A549 treated with dexamethasone at 1 μM for 4 hours (cell line): ENCODE results near the gene UBR1. TPM values are rescaled to one million over a fixed set of nuclear protein-coding genes. Genes with fewer than 3 reads are reported as not detected.

Experiments
- total RNA-seq: library from RNA; stranded (reverse); fragments of 200-300 nt; extraction: Qiagen RNA extraction; gene quantifications from 5 replicates; pipeline ENCODE4 v1.2.3, GENCODE V29; 2022

Gene UBR1
- 3.2 to 5.1 TPM (median 4.9 TPM) in 5 replicates for total RNA-seq

DNA sequence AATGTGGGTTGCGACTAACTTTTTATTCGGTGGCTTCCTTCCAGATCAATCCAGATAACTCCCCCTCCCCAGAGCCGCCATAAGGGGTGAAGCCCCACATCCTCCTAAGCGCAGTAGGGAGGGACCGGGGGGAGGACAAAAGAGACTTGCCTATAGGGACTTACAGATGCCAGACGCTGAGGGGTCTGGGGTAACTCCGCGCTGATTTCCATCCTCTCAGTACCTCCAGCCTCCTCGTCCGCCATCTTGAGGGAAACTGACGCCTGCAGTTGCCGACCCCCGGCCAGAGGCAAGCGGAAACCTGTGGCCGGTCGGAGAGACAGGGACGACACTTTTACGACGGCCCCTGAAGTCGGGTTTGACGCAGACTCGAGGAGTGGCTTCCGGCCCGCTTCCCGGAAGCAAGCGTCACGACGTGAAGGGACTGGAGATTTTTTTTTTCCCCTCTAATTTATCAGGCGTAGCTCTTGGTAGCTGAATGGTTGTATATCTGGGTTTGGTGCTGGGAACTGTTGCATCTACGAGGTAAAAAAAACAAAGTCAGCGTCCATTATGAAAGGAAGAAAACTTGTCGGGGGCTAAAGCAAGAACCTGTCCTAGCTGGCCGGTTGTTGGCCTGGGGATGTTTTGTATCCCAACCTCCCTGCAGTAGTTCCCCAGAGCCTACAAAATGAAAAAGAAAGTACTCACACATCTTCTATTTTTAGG, at the start of gene UBR1:
Gene UBR1, minus strand, starts transcription at position 261 of the 708 bp plus-strand sequence. Its CDS starts 16 bp downstream, at position 245.

DNA sequence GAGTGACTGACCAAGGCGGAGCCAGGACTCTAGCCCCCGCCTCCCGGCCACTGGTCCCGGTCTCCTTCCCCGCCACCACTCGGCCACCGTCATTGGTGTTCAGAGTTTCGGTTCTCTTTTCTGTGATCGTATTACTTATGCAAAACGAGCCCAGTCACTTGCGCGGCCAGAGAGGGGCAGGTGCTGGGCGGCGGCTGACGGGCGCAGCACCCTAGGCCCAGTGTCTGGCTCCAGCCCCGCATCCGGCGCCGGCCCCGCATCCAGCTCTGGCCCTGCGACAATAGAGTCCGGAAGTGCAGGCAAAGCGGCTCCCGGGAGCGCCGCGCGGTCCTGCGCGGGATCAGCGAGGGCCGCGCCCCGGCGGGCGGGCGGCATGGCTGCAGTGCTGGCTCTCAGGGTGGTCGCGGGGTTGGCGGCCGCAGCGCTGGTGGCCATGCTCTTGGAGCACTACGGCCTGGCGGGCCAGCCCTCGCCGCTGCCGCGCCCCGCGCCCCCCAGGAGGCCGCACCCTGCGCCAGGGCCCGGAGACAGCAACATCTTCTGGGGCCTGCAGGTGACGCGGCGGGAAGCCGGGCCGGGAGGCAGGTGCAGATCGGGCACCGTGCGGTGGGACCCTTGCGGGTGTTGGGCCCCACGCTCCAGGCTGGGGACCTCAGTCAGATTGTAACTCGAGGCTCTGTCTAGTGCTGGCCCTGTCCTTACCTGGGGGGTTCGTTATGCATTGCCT, 27.8 kb upstream of the UBR1 start, which contains the start of gene TMEM62:
Gene TMEM62, plus strand, starts transcription at position 157 of the 727 bp plus-strand sequence. Its CDS starts 217 bp downstream, at position 374.

DNA sequence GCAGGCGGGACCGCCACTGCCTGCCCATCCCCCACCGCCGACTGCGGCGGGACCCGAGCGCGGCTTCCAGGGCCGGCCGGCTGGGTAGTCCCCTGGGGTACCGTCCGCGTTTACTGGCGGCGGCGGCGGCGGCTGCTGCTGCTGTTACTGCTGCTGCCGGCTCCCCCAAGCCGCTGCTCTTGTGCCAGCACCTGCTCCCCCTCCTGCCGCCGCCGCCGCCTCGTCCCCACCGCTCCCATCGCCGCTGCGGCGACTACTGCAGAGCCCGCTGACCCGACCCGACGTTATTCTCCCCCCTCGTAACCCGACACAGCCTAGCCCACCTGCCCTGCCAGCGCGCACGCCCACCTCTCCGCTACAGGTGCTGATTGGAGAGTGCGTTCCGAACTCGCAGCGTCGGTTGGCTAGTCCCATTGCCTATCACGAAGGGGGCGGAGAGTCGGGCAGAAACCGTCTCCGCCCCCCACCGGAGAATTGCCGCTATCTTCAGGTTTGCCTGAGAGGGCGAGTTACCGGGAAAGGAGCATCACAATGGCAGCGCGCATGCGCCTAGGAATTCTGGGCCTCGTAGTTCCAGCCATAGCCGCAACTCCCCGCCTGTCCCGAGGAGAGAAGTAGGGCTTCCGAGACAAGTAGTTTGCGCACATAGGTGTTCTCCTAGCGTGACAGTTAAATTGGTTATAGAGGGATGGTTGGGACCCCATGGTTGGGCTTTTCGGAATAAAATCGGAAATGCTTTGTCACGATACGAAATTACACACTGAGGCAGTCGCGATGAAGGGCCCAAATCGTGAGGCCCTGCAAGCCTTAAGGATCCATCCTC, 185.1 kb downstream of the UBR1 start, which contains the start of gene TTBK2:
Gene TTBK2, minus strand, starts transcription at position 260 of the 823 bp plus-strand sequence. CDS start 42,161 bp downstream, outside the sequence.

Other genes starting within 250 kb of the UBR1 start
- gene TTBK2, start 185.3 kb downstream of the UBR1 start, total RNA-seq: 1.1 to 3.0 TPM (median 2.2 TPM) in 5 replicates
- 8.4 to 9.7 TPM (median 9.2 TPM) in 5 replicates for gene TMEM62, start 27.5 kb upstream of the UBR1 start, total RNA-seq
- gene CCNDBP1, start 79.4 kb upstream of the UBR1 start, total RNA-seq: 22.8 to 26.5 TPM (median 25.0 TPM) in 5 replicates
- not detected in 5 replicates for gene EPB42, start 115.0 kb upstream of the UBR1 start, total RNA-seq
- not detected in 5 replicates for gene TGM5, start 160.9 kb upstream of the UBR1 start, total RNA-seq
- not detected in 5 replicates for gene TGM7, start 196.2 kb upstream of the UBR1 start, total RNA-seq
- gene LCMT2, start 224.5 kb upstream of the UBR1 start, total RNA-seq: 6.1 to 8.1 TPM (median 7.2 TPM) in 5 replicates